ENCODE results near the gene PLXNB1.

The PLXNB1 gene

GRCh38 chr3:48429960-48430707 lies at the start of gene PLXNB1:
Gene PLXNB1 (minus strand): TSS chr3:48430086. CDS start chr3:48424611, 5,475 bp downstream.
- TF ChIP-seq ZFX (IDR thresholded peaks at IDR 0.05), result no peak
- no peak for TF ChIP-seq CTCF (conservative IDR thresholded peaks at IDR 0.05)
- H3K27ac ChIP-seq, result peak within 1 kb of the TSS; percentile 88

GRCh38 chr3:48478626-48479555 lies 49.0 kb upstream of the PLXNB1 start:
- TF ChIP-seq CTCF (conservative IDR thresholded peaks at IDR 0.05), result no peak
- TF ChIP-seq ZFX (IDR thresholded peaks at IDR 0.05), result no peak
- no peak overlapping the region for H3K27ac ChIP-seq

GRCh38 chr3:48477959-48478520 lies 48.2 kb upstream of the PLXNB1 start:
- H3K27ac ChIP-seq, result no peak overlapping the region
- TF ChIP-seq CTCF (conservative IDR thresholded peaks at IDR 0.05) (no peak), ZFX (IDR thresholded peaks at IDR 0.05) (no peak)

- no peak overlapping the region for H3K27ac ChIP-seq
- TF ChIP-seq ZFX (IDR thresholded peaks at IDR 0.05), result no peak
- TF ChIP-seq CTCF (conservative IDR thresholded peaks at IDR 0.05), result no peak
Observed at GRCh38 chr3:48476426-48477053, 46.7 kb upstream of the PLXNB1 start.

GRCh38 chr3:48475188-48475587 lies 45.3 kb upstream of the PLXNB1 start:
- TF ChIP-seq CTCF (conservative IDR thresholded peaks at IDR 0.05) (no peak), ZFX (IDR thresholded peaks at IDR 0.05) (no peak)
- H3K27ac ChIP-seq, result no peak overlapping the region

GRCh38 chr3:48474619-48475018 lies 44.7 kb upstream of the PLXNB1 start:
- H3K27ac ChIP-seq, result no peak overlapping the region
- no peak for TF ChIP-seq CTCF (conservative IDR thresholded peaks at IDR 0.05)
- no peak for TF ChIP-seq ZFX (IDR thresholded peaks at IDR 0.05)

- peak overlapping the region; percentile 85 for H3K27ac ChIP-seq
Observed at GRCh38 chr3:48474031-48474430, 44.1 kb upstream of the PLXNB1 start.

All from C4-2B (cell line).